GM12864 (cell line): Measurements from ENCODE around the gene TESMIN.

Experiments used
- DNase-seq: peaks from one replicate; pipeline ENCODE4 v3.0.0-alpha.2; 2011; ENCODE audit warnings: low read depth
- H3K4me3 ChIP-seq: 2 replicates; pipeline ENCODE4 v1.5.1; 2011; ENCODE audit warnings: mild to moderate bottlenecking, low read depth, low read length, control low read depth
- TF ChIP-seq, protein P1 (sequence below): IDR thresholded peaks from 2 replicates; pipeline ENCODE4 v1.5.1; 2011; ENCODE audit warnings: low read depth, mild to moderate bottlenecking, moderate library complexity, low read length, control low read depth, inconsistent platforms; ENCODE audit errors: missing control alignments

TESMIN gene

DNA sequence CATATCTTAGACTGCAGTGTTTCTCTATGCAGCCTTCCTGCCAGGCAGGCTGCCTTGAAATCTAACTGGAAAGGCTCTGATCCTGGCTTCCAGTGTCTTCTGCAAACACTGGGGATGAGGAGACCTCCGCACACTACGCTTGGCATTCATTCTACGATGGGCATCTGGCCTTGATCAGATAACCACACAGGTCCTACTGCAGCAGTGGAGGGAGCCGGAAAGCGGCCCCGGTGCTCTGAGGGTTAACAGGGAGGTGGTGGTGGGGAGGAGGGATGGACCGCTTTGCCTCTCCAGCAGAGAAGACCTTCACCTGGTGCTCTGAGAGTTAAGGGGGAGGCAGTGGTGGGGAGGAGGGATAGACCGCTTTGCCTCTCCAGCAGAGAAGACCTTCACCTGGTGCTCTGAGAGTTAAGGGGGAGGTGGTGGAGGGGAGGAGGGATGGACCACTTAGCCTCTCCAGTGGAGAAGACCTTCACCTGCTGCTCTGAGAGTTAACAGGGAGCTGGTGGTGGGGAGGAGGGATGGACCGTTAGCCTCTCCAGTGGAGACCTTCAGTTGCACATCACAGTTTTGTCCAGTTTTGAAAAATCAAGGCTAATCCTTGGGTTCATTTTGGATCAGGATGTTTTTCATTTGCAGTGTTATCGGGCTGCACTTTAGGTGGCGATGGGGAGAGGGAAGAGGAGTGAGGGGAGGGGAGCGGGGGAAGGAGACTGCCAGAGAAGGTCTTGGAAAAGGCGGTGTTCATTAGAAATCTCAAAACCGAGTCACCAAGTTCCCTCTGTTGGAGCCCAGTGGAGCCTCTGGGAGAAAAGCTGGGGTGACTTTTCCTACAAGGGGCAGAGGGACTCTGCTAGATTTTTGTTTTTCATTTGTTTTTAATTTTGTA lies 61.3 kb downstream of the TESMIN start:
- H3K4me3 ChIP-seq, result no peak overlapping the region
- DNase-seq, result no peak
- TF ChIP-seq, protein P1, sequence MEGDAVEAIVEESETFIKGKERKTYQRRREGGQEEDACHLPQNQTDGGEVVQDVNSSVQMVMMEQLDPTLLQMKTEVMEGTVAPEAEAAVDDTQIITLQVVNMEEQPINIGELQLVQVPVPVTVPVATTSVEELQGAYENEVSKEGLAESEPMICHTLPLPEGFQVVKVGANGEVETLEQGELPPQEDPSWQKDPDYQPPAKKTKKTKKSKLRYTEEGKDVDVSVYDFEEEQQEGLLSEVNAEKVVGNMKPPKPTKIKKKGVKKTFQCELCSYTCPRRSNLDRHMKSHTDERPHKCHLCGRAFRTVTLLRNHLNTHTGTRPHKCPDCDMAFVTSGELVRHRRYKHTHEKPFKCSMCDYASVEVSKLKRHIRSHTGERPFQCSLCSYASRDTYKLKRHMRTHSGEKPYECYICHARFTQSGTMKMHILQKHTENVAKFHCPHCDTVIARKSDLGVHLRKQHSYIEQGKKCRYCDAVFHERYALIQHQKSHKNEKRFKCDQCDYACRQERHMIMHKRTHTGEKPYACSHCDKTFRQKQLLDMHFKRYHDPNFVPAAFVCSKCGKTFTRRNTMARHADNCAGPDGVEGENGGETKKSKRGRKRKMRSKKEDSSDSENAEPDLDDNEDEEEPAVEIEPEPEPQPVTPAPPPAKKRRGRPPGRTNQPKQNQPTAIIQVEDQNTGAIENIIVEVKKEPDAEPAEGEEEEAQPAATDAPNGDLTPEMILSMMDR, result no peak

DNA sequence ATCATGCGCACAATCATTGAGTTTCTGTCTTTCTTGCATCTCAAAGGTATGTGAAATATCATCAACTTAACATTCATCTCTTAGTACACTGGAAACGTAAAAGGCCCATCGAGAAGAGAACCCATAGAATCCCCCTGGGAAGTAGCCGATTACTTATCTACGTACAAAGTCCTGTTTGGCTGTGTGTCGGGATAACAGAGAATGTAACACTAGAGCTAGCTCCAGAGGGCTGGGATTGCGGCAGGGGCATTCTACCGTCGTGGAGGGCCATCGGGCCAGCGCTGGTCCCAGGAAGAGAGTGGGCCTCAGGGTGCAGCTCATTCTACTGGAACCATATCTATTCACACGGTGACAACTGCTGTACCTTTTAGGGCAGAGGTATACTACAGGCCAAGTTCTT lies 62.4 kb downstream of the TESMIN start:
- TF ChIP-seq, protein P1, result no peak
- no peak for DNase-seq
- no peak overlapping the region for H3K4me3 ChIP-seq

- no peak for DNase-seq
- no peak overlapping the region for H3K4me3 ChIP-seq
- TF ChIP-seq, protein P1, result no peak
Observed at GRCh38 chr11:68687986-68688385, 63.3 kb downstream of the TESMIN start.

DNA sequence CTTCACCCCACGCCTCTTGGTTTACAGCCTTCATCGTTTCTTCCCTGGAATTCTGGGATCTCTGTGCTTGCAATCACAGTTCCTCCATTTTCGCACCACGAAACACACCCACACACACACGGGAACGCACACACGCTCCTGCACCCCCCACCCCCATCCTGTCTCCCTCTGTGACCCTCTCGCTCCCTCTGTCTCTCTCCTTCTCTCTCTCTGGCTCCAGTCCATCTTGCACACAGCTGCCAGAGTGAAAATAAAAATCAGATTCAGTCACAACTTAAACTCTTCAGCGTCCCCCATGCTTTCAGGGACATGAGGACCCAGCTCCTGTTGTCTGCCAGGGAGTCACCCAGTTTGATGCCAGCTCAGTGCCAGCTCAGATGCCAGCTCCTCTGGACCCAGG lies 64.0 kb downstream of the TESMIN start:
- H3K4me3 ChIP-seq, result no peak overlapping the region
- TF ChIP-seq, protein P1, result no peak
- no peak for DNase-seq

DNA sequence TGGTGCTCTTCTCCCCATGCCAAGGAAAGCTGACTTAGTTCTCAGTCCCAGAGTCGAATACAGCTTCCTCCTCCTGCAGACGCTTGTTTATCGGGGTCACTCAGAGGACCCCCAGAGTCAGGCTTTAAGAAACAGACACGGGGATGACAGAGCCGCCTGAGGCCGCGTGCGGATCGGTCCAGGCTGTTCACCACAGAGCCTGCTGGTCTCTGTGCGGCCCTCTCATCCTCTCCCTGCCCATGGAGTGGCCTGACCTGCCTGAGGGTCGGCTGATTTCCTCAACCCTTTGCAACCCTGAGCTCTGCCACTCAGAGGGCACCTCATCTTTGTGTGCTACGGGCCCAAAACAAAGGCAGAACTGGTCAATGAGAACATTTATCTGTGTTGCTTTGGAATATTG lies 64.8 kb downstream of the TESMIN start:
- TF ChIP-seq, protein P1, result no peak
- no peak overlapping the region for H3K4me3 ChIP-seq
- no peak for DNase-seq

GRCh38 chr11:68685656-68686380 lies 65.5 kb downstream of the TESMIN start:
- DNase-seq, result no peak
- TF ChIP-seq, protein P1, result no peak
- no peak overlapping the region for H3K4me3 ChIP-seq
